NCI-H2171 treated with DMSO at 0.1 percent for 48 hours (cell line): ENCODE results near the gene FCSK.
"Not testable (repeated sequence)": the region's sequence is repeated elsewhere in the genome, so short reads cannot be mapped to it uniquely, and the experiment has no call there.

Experiments
- DNase-seq: peaks from one replicate; lab custom pipeline; 2025; lab: John Stamatoyannopoulos, UW

The FCSK gene

DNA sequence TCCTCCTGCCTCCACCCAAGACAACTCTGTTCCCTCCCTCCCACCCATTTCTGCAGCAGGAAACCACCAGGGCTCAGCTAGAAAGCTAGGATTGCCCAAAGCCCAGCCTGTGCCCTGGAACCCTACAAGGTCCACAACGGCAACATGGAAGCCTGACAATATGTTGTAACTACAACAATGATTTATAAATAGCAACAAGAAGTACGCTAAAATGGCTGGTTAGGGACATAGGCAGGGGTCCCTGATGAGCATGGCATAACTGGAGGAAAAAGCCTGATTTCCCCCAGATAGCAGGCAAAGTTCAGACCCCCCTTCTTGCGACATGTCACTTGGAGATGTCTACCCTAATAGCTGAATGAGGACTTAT, 22.1 kb upstream of the FCSK start:
- DNase-seq = no peak

DNA sequence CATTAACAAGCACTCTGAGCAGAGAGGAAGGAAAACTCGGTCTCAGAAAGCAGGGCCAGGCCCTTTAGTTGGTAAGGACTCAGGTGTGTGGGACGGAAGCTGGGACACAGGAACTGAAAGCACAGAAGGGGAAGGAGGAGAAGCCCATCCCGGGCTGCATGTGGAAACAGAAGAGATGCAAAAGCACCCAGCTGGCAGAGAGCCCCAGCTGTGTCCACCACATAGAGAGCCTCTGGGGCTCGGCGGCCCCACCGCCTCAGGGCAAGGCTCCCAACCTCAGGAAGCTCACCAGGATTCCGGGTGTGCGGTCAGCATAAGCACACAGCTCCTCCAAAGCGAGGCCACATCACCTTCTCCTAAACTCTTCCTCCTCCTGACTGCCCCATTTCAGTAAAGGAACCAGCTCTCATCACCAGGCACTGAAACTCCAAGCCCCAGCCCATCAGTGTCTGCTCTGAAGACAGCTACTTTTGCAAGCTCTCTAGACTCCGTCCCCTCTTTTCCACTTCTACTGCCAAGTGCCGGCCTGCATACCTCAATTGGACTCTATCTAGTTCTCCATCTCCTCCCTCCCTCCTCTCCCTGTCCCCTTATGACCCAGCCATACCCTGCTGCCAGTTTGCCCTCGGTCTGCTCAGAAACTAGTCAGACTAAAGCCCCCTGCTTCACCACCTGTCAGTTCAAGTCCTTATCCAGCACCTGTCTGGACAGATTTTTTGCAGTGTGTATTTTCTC, 21.5 kb upstream of the FCSK start:
- DNase-seq = peak; percentile 37

GRCh38 chr16:70433458-70434103, 20.8 kb upstream of the FCSK start:
- no peak for DNase-seq

GRCh38 chr16:70434484-70435260, 19.7 kb upstream of the FCSK start:
- no peak for DNase-seq

DNA sequence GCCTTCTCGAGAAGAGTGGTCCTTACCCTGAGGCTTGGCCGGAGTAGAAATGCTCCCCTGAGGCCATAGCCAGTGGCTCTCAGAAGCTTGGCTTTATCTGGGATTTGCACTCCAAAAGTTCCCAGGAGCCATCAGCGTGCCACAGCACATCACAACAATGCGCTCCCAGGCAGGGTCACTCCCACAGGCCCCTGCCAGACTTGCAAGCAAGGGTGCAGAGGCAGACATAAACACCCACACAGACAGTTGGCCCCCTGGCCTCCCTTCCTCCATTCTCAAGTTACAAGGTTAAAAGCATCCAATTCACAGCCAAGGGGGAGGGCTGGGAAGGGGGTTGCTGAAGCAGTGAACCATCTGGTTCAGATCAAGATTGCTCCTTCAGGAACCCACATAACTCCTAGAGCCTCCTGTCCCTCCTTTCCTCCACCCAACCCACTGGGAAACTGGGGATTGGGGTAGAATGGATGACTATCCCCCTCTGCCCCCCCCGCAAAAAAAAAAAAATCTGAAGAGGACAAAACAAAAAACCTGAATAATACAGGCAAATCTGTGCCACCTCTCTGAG, 17.3 kb upstream of the FCSK start:
- DNase-seq = peak; percentile 98

DNA sequence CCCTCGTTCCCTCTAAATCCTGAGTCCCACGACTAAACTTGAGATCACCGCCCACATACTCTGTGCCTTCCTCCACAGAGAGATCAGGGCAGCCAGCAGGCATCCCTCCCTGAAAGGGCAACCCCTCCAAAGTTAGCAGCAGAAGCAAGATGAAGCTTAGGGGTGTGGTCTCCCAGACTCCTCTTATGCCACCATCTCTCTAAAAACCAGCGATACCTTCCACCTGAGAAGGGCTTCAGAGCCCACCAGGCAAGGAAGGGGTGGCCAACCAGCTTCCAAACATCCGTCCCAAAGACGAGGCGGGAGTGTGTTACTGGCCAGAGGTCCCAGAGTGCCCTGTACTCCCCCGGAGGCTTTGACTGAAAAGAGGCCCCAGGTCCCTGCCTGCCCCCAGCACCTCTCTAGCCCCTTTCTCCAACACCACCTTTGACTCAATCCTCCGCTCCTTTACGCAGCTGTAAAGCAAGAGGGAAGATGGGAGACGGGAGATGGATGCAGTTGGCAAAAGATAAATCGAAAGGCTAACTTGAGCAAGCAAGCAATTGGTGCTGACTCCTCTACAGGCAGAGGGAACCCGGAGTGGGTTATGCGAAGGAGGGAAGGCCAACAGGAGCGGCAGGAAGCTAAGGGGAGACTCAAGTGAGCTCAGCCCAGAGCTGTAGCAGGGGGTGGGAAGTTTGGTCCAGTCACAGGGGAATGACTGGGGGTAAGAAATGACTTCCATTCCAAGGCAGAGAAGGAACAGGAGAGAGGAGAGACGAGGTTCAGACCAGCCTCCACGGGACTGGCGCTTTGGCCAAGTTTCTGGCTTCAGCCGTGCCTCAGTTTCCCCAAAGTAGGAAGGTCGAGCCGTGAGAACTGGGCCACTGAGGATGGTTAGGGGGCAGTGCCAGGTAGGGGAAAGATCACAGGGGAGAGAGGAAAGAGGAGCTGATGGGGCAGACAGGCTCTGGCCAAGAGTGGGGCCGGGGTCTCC, 16.5 kb upstream of the FCSK start:
- peak; percentile 26 for DNase-seq

GRCh38 chr16:70438585-70438968, 15.8 kb upstream of the FCSK start:
- no peak for DNase-seq

GRCh38 chr16:70438969-70439862, 15.2 kb upstream of the FCSK start, which contains the start of gene ST3GAL2:
Gene ST3GAL2 (minus strand): TSS chr16:70439100. CDS start chr16:70398530, 40,570 bp downstream.
- peak; percentile 96 for DNase-seq

DNA sequence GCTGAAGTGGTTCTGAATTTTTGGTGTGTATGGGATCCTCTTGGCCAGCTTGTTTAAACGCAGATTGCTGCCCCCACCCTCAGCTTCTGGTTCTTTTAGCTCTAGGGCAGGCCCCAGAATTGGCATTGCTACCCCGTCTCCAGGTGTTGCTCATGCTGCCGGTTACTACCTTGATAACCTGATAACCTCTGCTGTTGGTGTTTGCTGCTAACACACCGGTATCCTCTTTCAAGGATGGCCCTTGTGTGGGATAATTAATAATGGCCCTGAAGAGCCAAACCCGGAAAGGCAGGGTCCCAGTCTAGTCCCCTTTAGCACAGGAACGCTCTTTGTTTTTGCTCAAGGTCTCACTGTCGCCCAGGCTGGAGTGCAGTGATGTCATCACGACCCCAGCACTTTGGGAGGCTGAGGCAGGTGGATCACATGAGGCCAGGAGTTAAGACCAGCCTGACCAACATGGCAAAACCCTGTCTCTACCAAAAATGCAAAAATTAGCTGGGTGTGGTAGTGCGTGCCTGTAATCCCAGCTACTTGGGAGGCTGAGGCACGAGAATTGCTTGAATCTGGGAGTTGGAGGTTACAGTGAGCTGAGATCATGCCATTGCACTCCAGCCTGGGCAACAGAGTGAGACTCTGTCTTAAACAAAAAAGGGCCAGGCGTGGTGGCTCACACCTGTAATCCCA, 14.2 kb upstream of the FCSK start:
- peak; percentile 22 for DNase-seq

DNA sequence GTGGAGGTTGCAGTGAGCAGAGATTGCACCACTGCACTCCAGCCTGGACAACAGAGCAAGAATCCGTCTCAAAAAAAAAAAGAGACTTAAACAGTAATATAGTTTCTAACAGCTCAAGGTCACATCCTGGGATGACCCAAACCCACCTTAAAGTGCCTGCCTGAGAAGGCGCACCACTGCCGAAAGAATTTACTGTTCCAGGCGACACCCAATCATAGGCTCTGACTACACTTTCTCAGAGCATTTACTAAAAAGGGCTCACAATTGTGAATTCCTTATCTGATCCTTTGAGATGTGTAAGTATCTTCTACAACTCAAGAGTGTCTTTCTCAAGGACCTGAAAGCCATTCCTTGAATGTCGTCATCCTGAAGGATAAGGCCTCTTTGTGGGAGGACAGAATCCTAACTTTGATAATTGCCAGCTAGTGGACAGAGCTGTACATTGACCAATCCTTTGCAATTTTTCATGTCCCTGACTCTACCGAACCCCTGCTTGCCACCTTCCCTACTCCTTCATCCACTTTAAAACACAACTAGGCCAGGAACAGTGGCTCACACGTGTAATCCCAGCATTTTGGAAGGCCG, 12.9 kb upstream of the FCSK start:
- no peak for DNase-seq

DNA sequence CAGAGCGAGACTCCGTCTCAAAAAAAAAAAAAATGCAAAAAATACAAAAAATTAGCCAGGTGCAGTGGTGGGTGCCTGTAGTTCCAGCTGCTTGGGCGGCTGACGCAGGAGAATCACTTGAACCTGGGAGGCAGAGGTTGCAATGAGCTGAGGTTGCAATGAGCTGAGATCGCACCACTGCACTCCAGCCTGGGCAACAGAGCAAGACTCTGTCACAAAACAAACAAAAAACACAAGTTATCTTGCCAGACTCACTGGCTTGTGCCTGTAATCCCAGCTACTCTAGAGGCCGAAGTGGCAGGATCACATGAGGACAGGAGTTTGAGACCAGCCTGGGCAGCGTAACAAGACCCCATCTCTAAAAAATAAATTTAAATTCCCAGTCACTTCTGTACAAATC, 12.1 kb upstream of the FCSK start:
- DNase-seq = no peak

DNA sequence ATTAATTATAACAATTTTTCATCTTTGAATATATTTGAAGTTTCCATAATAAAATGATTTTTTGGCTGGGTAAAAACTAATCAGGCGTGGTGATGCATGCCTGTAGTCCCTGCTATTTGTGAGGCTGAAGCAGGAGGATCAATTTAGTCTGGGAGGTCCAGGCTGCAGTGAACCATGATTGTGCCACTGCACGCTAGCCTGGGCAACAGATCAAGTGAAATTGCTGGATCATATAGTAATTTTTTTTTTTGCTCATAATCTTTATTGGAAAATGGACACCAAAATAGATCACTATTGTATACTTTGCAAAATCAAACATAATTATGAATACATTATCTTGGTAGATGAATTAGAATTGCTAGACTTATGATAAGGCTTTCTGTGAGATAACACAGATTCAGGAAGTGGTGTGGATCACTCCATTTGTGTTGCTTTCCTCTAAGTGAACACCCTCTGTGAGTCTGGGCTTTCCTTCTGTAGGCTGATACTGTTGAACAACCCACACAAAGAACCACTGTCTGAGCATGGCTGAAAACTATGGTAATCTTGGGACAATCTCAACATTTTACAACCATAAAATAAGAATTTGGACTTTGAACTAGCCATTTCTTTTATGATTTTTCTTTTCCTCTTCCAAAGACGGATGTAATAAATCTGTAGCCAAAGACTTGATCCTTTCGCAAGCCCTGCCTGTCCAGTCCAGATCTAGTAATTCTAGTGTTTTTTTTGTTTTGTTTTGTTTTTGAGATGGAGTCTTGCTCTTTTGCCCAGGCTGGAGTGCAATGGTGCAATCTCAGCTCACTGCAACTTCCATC, 9.9 kb upstream of the FCSK start:
- DNase-seq = no peak

- DNase-seq = no peak
Measured at GRCh38 chr16:70448075-70448474, 6.3 kb upstream of the FCSK start.

DNA sequence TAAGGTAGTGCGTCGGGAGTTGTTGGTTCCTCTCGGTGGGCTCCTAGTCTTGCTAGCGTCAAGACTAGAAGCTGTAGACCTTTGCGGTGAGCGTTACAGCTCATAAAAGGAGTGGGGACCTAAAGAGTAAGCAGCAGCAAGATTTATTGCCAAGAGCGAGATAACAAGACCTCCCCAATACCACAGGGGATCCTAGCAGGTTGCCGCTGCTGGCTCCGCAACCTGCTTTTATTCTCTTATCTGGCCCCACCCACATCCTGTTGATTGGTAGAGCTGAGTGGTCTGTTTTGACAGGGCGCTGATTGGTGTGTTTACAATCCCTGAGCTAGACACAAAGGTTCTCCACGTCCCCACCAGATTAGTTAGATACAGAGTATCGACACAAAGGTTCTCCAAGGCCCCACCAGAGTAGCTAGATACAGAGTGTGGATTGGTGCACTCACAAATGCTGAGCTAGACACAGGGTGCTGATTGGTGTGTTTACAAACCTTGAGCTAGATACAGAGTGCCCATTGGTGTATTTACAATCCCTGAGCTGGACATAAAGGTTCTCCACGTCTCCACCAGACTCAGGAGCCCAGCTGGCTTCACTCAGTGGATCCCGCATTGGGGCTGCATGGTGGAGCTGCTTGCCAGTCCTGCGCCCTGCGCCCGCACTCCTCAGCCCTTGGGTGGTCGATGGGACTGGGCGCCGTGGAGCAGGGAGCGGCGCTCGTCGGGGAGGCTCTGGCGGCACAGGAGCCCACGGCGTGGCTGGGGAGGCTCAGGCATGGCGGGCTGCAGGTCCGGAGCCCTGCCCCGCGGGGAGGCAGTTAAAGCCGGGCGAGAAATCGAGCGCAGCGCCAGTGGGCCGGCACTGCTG, 4.0 kb upstream of the FCSK start:
- not testable (repeated sequence) for DNase-seq

- not testable (repeated sequence) for DNase-seq
Measured at GRCh38 chr16:70451004-70451340, 3.4 kb upstream of the FCSK start.

DNA sequence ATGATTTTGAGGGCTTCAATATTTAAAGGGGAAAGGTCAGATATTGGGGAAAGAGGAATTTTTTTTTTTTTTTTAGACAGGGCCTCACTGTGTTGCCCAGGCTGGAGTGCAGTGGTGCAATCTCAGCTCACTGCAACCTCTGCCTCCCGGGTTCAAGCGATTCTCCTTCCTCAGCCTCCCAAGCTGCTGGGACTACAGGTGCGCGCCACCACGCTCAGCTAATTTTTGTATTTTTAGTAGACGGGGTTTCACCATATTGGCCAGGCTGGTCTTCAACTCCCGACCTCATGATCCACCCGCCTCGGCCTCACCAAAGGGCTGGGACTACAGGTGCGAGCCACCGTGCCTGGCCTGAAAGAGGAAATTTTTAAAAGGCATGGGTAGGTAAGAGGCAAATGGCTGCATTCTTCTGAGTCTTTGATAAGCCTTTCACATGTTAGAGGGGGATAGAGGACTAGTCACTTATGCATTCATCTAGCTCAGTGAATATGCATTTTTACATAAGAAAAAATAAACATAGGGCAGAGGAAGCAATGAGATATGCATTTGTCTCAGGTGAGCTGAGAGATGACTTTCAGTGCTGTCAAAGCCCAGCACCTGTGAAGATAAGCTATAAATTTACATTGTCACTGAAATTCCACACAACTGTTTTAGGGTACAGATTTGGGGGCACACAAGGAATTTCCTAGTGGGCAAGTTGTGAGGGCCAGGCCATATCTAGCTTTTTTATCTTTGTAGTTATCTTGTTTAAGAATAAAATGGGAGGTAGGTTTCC, 1.1 kb upstream of the FCSK start:
- no peak for DNase-seq

GRCh38 chr16:70453892-70454221, 538 bp upstream of the FCSK start:
- DNase-seq = no peak
